ENCODE measurements around the gene ITFG1.
"Not testable (repeated sequence)": the region's sequence is repeated elsewhere in the genome, so short reads cannot be mapped to it uniquely, and the experiment has no call there.

Gene ITFG1

GRCh38 chr16:47470211-47470610 lies 9.3 kb upstream of the ITFG1 start:
- no peak for TF ChIP-seq MAX (IDR thresholded peaks at IDR 0.05; ENCODE audit: low read depth, low read length)
- TF ChIP-seq CTCF (IDR thresholded peaks at IDR 0.05; ENCODE audit: low read depth, low read length) = no peak
- no peak for TF ChIP-seq MYC (IDR thresholded peaks at IDR 0.05; ENCODE audit: low read depth, low read length)
- TF ChIP-seq POLR2A (IDR thresholded peaks at IDR 0.05; ENCODE audit: extremely low read depth, insufficient read length) = no peak
- H3K4me3 ChIP-seq (ENCODE audit: low read depth, low read length) = no peak overlapping the region
- no peak for DNase-seq (ENCODE audit: low read depth)

- TF ChIP-seq MYC (IDR thresholded peaks at IDR 0.05; ENCODE audit: low read depth, low read length) (no peak), CTCF (IDR thresholded peaks at IDR 0.05; ENCODE audit: low read depth, low read length) (no peak), POLR2A (IDR thresholded peaks at IDR 0.05; ENCODE audit: extremely low read depth, insufficient read length) (no peak), MAX (IDR thresholded peaks at IDR 0.05; ENCODE audit: low read depth, low read length) (no peak)
- no peak overlapping the region for H3K4me3 ChIP-seq (ENCODE audit: low read depth, low read length)
- DNase-seq (ENCODE audit: low read depth) = no peak
Observed at GRCh38 chr16:47469227-47469626, 8.4 kb upstream of the ITFG1 start.

- DNase-seq (ENCODE audit: low read depth); H3K4me3 ChIP-seq (ENCODE audit: low read depth, low read length): not testable (repeated sequence)
Observed at GRCh38 chr16:47468070-47468689, 7.3 kb upstream of the ITFG1 start.

- DNase-seq (ENCODE audit: low read depth) = no peak
- no peak overlapping the region for H3K4me3 ChIP-seq (ENCODE audit: low read depth, low read length)
- no peak for TF ChIP-seq MAX (IDR thresholded peaks at IDR 0.05; ENCODE audit: low read depth, low read length)
- no peak for TF ChIP-seq CTCF (IDR thresholded peaks at IDR 0.05; ENCODE audit: low read depth, low read length)
- TF ChIP-seq POLR2A (IDR thresholded peaks at IDR 0.05; ENCODE audit: extremely low read depth, insufficient read length) = no peak
- TF ChIP-seq MYC (IDR thresholded peaks at IDR 0.05; ENCODE audit: low read depth, low read length) = no peak
Observed at GRCh38 chr16:47467501-47467900, 6.6 kb upstream of the ITFG1 start.

- peak overlapping the region; percentile 12 for H3K4me3 ChIP-seq (ENCODE audit: low read depth, low read length)
- DNase-seq (ENCODE audit: low read depth) = no peak
- TF ChIP-seq POLR2A (IDR thresholded peaks at IDR 0.05; ENCODE audit: extremely low read depth, insufficient read length) (no peak), CTCF (IDR thresholded peaks at IDR 0.05; ENCODE audit: low read depth, low read length) (no peak), MYC (IDR thresholded peaks at IDR 0.05; ENCODE audit: low read depth, low read length) (no peak), MAX (IDR thresholded peaks at IDR 0.05; ENCODE audit: low read depth, low read length) (no peak)
Observed at GRCh38 chr16:47465919-47466630, 5.2 kb upstream of the ITFG1 start.

- H3K4me3 ChIP-seq (ENCODE audit: low read depth, low read length) = peak overlapping the region; percentile 94
- DNase-seq (ENCODE audit: low read depth) = peak; percentile 59
- TF ChIP-seq MAX (IDR thresholded peaks at IDR 0.05; ENCODE audit: low read depth, low read length) (peak; percentile 74), CTCF (IDR thresholded peaks at IDR 0.05; ENCODE audit: low read depth, low read length) (no peak), MYC (IDR thresholded peaks at IDR 0.05; ENCODE audit: low read depth, low read length) (0 out of 2 replicates have a peak, but pooled peaks have one; percentile 15)
Observed at GRCh38 chr16:47463771-47464624, 3.1 kb upstream of the ITFG1 start.
